H1 (cell line): ENCODE measurements around the gene TMUB1. TPM values are rescaled to one million over a fixed set of nuclear protein-coding genes. Genes with fewer than 3 reads are reported as not detected.

Source experiments
- CTCF ChIA-PET: fragments of 300-600 bp; sonication (Branson Sonifier 250); formaldehyde crosslinking; loops from one replicate; lab custom pipeline; 2021; ENCODE audit not compliant: partially characterized antibody; lab: Charles Lee
- POLR2A ChIA-PET: fragments of 300-600 bp; sonication (Branson Sonifier 250); formaldehyde crosslinking; loops from one replicate; lab custom pipeline; 2021; ENCODE audit warnings: inconsistent platforms; ENCODE audit not compliant: partially characterized antibody; lab: Charles Lee
- DNase-seq, 2 experiments: peaks; one replicate each; pipeline versions ENCODE4 v3.0.0 to v3.0.0-alpha.2; 2010 to 2022; ENCODE audit warnings: low spot score in 2 of 2, low read depth in 1 of 2, mixed read lengths in 1 of 2
- FAIRE-seq: peaks from 2 replicates; lab custom pipeline; 2011; peaks lifted over from hg19 to GRCh38; lab: Jason Lieb, UNC
- H2AFZ ChIP-seq: 2 replicates; pipeline ENCODE4 v1.8.1; 2012; ENCODE audit warnings: low read length, inconsistent platforms
- H2AK5ac ChIP-seq: 2 replicates; pipeline ENCODE4 v1.6.1; 2013; ENCODE audit warnings: low read depth, low read length
- H2BK120ac ChIP-seq: replicated peaks from 2 replicates; pipeline ENCODE3; 2013; ENCODE audit warnings: low read depth, low read length, inconsistent platforms
- H2BK12ac ChIP-seq: 2 replicates; pipeline ENCODE4 v1.6.1; 2013; ENCODE audit warnings: low read depth, low read length
- H2BK15ac ChIP-seq: 2 replicates; pipeline ENCODE4 v1.6.1; 2013; ENCODE audit warnings: low read length
- H2BK20ac ChIP-seq: 2 replicates; pipeline ENCODE4 v1.6.1; 2013; ENCODE audit warnings: low read length
- H2BK5ac ChIP-seq: 2 replicates; pipeline ENCODE4 v1.6.1; 2013; ENCODE audit warnings: low read depth, low read length
- H3K14ac ChIP-seq: 2 replicates; pipeline ENCODE4 v1.6.1; 2013; ENCODE audit warnings: inconsistent platforms; ENCODE audit not compliant: insufficient read length
- H3K18ac ChIP-seq: 2 replicates; pipeline ENCODE4 v1.6.1; 2013; ENCODE audit warnings: low read length; ENCODE audit errors: extremely low read depth
- H3K23ac ChIP-seq: 2 replicates; pipeline ENCODE4 v1.6.1; 2013; ENCODE audit warnings: inconsistent platforms; ENCODE audit not compliant: insufficient read length
- H3K23me2 ChIP-seq: 2 replicates; pipeline ENCODE4 v1.6.1; 2013; ENCODE audit warnings: low read depth, low read length
- H3K27ac ChIP-seq: 2 replicates; pipeline ENCODE4 v1.6.1; 2011; ENCODE audit warnings: low read depth, low read length, inconsistent platforms
- H3K27me3 ChIP-seq, 4 experiments: replicated peaks in 1 of 4; 1 replicate in 1 of 4; 2 replicates in 3 of 4; pipeline versions ENCODE4 v1.6.1 to v1.8.1; 2011 to 2013; ENCODE audit warnings: low read length in 3 of 4, mild to moderate bottlenecking in 3 of 4, inconsistent platforms in 2 of 4, mixed read lengths in 2 of 4, moderate library complexity in 1 of 4; ENCODE audit not compliant: control insufficient read depth in 3 of 4, insufficient read depth in 3 of 4; ENCODE audit errors: extremely low read depth in 1 of 4
- H3K36me3 ChIP-seq, 4 experiments: 2 replicates each; pipeline versions ENCODE4 v1.6.1 to v1.8.1; 2011 to 2013; ENCODE audit warnings: mild to moderate bottlenecking in 4 of 4, low read length in 3 of 4, moderate library complexity in 2 of 4, control low read depth in 1 of 4, inconsistent platforms in 1 of 4; ENCODE audit not compliant: insufficient read depth in 4 of 4, control insufficient read depth in 2 of 4
- H3K4ac ChIP-seq: replicated peaks from 2 replicates; pipeline ENCODE3; 2013; ENCODE audit warnings: low read length, low read depth, mixed read lengths, inconsistent platforms; ENCODE audit not compliant: insufficient read length
- H3K4me1 ChIP-seq, 4 experiments: replicated peaks in 1 of 4; 1 replicate in 1 of 4; 2 replicates in 3 of 4; pipeline versions ENCODE4 v1.6.1 to v1.8.1; 2011 to 2013; ENCODE audit warnings: low read length in 3 of 4, inconsistent platforms in 2 of 4, mixed read lengths in 1 of 4; ENCODE audit not compliant: insufficient read depth in 4 of 4, control insufficient read depth in 3 of 4
- H3K4me2 ChIP-seq, 2 experiments: 2 replicates each; pipeline versions ENCODE4 v1.6.1 to v1.8.1; 2011 to 2013; ENCODE audit warnings: low read depth in 2 of 2, low read length in 2 of 2, control low read depth in 1 of 2, inconsistent platforms in 1 of 2, mild to moderate bottlenecking in 1 of 2; ENCODE audit not compliant: insufficient read depth in 1 of 2
- H3K4me3 ChIP-seq, 4 experiments: fragments of 200-600, 300-600 bp in 1 of 4; sonication (generic), shearing (Covaris generic), sonication (Bioruptor Twin) in 1 of 4; 2 replicates each; pipeline versions ENCODE4 v1.5.1 to v1.8.1; 2011 to 2016; ENCODE audit warnings: low read length in 4 of 4, low read depth in 3 of 4, control low read depth in 2 of 4, inconsistent platforms in 2 of 4, mild to moderate bottlenecking in 2 of 4, mixed read lengths in 1 of 4, moderate library complexity in 1 of 4; ENCODE audit not compliant: insufficient read depth in 2 of 4; ENCODE audit errors: extremely low read depth in 1 of 4
- H3K56ac ChIP-seq: replicated peaks from 2 replicates; pipeline ENCODE3; 2013; ENCODE audit warnings: low read depth, mild to moderate bottlenecking, mixed read lengths, low read length, inconsistent platforms; ENCODE audit not compliant: insufficient read length
- H3K79me1 ChIP-seq: 2 replicates; pipeline ENCODE4 v1.6.1; 2013; ENCODE audit warnings: low read depth, low read length, control low read depth
- H3K79me2 ChIP-seq, 2 experiments: 2 replicates each; pipeline versions ENCODE4 v1.6.1 to v1.8.1; 2012 to 2013; ENCODE audit warnings: low read length in 2 of 2, mild to moderate bottlenecking in 2 of 2, inconsistent platforms in 1 of 2; ENCODE audit not compliant: insufficient read depth in 2 of 2, control insufficient read depth in 1 of 2
- H3K9ac ChIP-seq, 4 experiments: replicated peaks in 1 of 4; 1 replicate in 1 of 4; 2 replicates in 3 of 4; pipeline versions ENCODE4 v1.6.1 to v1.8.1; 2011 to 2013; ENCODE audit warnings: low read depth in 3 of 4, low read length in 3 of 4, control low read depth in 2 of 4, mild to moderate bottlenecking in 2 of 4, moderate library complexity in 2 of 4, inconsistent platforms in 1 of 4; ENCODE audit errors: extremely low read depth in 1 of 4
- H3K9me3 ChIP-seq, 2 experiments: 2 replicates each; pipeline versions ENCODE4 v1.6.1 to v1.8.1; 2012 to 2013; ENCODE audit warnings: mild to moderate bottlenecking in 2 of 2, moderate library complexity in 2 of 2, control low read depth in 1 of 2, inconsistent platforms in 1 of 2, low read depth in 1 of 2, low read length in 1 of 2, mixed read lengths in 1 of 2; ENCODE audit not compliant: insufficient read depth in 2 of 2
- H4K20me1 ChIP-seq, 2 experiments: replicated peaks in 1 of 2; 2 replicates each; pipeline versions ENCODE3 to v1.8.1; 2011 to 2013; ENCODE audit warnings: inconsistent platforms in 2 of 2, low read length in 2 of 2, mild to moderate bottlenecking in 1 of 2; ENCODE audit not compliant: insufficient read depth in 2 of 2, control insufficient read depth in 1 of 2
- H4K5ac ChIP-seq: 2 replicates; pipeline ENCODE4 v1.6.1; 2013; ENCODE audit warnings: low read length, low read depth, mixed read lengths, inconsistent platforms; ENCODE audit not compliant: insufficient read length
- H4K8ac ChIP-seq: 2 replicates; pipeline ENCODE4 v1.8.0; 2013; ENCODE audit warnings: mild to moderate bottlenecking, moderate library complexity, low read length, inconsistent platforms; ENCODE audit not compliant: insufficient read depth; ENCODE audit errors: extremely low read depth
- H4K91ac ChIP-seq: replicated peaks from 2 replicates; pipeline ENCODE3; 2013; ENCODE audit warnings: low read length, mixed read lengths, inconsistent platforms; ENCODE audit not compliant: insufficient read length
- WGBS, 2 experiments: shearing (Covaris generic) in 1 of 2; methylation state at CpG; one replicate each; pipeline versions ENCODE4 v1.1.6 to v1.1.7; 2013 to 2015; ENCODE audit warnings: low lambda C conversion rate in 2 of 2, mixed read lengths in 2 of 2, inconsistent platforms in 1 of 2, low coverage in 1 of 2, missing lambda C conversion rate in 1 of 2; ENCODE audit not compliant: insufficient replicate concordance in 2 of 2, insufficient coverage in 1 of 2, insufficient read length in 1 of 2; ENCODE audit errors: extremely low coverage in 1 of 2, missing lambda C conversion rate in 1 of 2; 5-methylcytosine and 5-hydroxymethylcytosine counted together
- polyA plus RNA-seq, 7 experiments: library from polyadenylated mRNA; depleted of rRNA in 3 of 7; stranded (reverse) in 5 of 7; unstranded in 2 of 7; fragments of >200 nt in 5 of 7; fragments of 200-250 nt in 2 of 7; gene quantifications; 1 replicate in 5 of 7; 2 replicates in 1 of 7; 4 replicates in 1 of 7; pipeline versions ENCODE4 v1.2.1 to v1.2.3, GENCODE V29; 2011 to 2013; ENCODE audit warnings: missing spikeins in 2 of 7, mixed read lengths in 2 of 7
- total RNA-seq: library from RNA; stranded (reverse); fragmentation: NEBNext Ultra II Directional; extraction: Animal tissue kit (Norgen Biotek cat#: 25700); gene quantifications from 2 replicates; pipeline ENCODE4 v1.2.1, GENCODE V29; 2021

TMUB1 gene
- total and polyA plus RNA-seq, 2 of the 8 experiments (the other 6 are each of a cell fraction or from before 2014, with no cell fraction given) = 41.4 to 56.2 TPM

- H3K23ac ChIP-seq = no peak overlapping the region
- H3K4me1 ChIP-seq = peaks cover 0 to 6% (median 3%) of the 10 kb centered on the region in 4 experiments; a peak in 3 of 7 replicates
- no peak overlapping the region for H2AFZ ChIP-seq
- FAIRE-seq (no peak), DNase-seq (no peak)
- H3K9me3 ChIP-seq = no peaks in the 10 kb centered on the region
- H2BK20ac ChIP-seq = no peak overlapping the region
- H3K4me2 ChIP-seq = no peak overlapping the region
- H3K79me2 ChIP-seq = no peaks in the 10 kb centered on the region
- H3K56ac ChIP-seq = no peak overlapping the region
- no peak overlapping the region for H3K9ac ChIP-seq
- ChIA-PET CTCF (interaction anchor here (1.1 to 3.5 kb wide), 5 partner anchors 11 to 65 kb away, joined by 3 to 20 read pairs (median 8); partner anchors contain the start of gene CDK5), POLR2A (interaction anchor here (0.9 kb wide), 1 partner anchor 42 kb away, joined by 3 read pairs; no protein-coding TSS in a partner anchor)
- H2AK5ac ChIP-seq = no peak overlapping the region
- no peak overlapping the region for H4K91ac ChIP-seq
- no peak overlapping the region for H2BK12ac ChIP-seq
- no peak overlapping the region for H4K8ac ChIP-seq
- no peak overlapping the region for H4K5ac ChIP-seq
- H3K18ac ChIP-seq = no peak overlapping the region
- H3K4me3 ChIP-seq = no peak overlapping the region
- no peak overlapping the region for H3K14ac ChIP-seq
- H4K20me1 ChIP-seq = peaks cover 2 to 8% of the 10 kb centered on the region in 2 experiments
- peaks cover 4 to 26% (median 17%) of the 10 kb centered on the region in 4 experiments for H3K27me3 ChIP-seq
- no peak overlapping the region for H3K4ac ChIP-seq
- WGBS, 2 experiments = 84% methylated on average over 9 of the region's 9 CpGs; no CpG with 5 or more reads in 1 of the 2 experiments
- no peak overlapping the region for H3K27ac ChIP-seq
- no peak overlapping the region for H2BK5ac ChIP-seq
- no peak overlapping the region for H2BK15ac ChIP-seq
- no peaks in the 10 kb centered on the region for H3K36me3 ChIP-seq
- no peaks in the 10 kb centered on the region for H3K79me1 ChIP-seq
- H2BK120ac ChIP-seq = no peak overlapping the region
- peaks cover 2% of the 10 kb centered on the region; the same call in 1 of the 2 replicates for H3K23me2 ChIP-seq
Measured at GRCh38 chr7:151045967-151046366, 37.3 kb downstream of the TMUB1 start.
